GM23338 (cell line): ENCODE measurements around the gene FGFR3. TPM values are rescaled to one million over a fixed set of nuclear protein-coding genes. Genes with fewer than 3 reads are reported as not detected.

Source experiments
- ATAC-seq: fragments of 200-7000 bp; cut with Tn5 transposase; 3 replicates; pipeline ENCODE4 v1.9.1; 2020
- DNase-seq: peaks from one replicate; pipeline ENCODE4 v3.0.0-alpha.2; 2015; ENCODE audit warnings: low spot score
- H2AFZ ChIP-seq: fragments of 200-600 bp; sonication (generic); 2 replicates; pipeline ENCODE4 v1.8.0; 2016; ENCODE audit warnings: antibody characterized with exemption, mild to moderate bottlenecking, moderate library complexity
- H3F3A ChIP-seq: fragments of 200-600 bp; sonication (generic); replicated peaks from 2 replicates; pipeline ENCODE4 v1.8.0; 2017; ENCODE audit warnings: antibody characterized with exemption, mixed run types, low read depth
- H3K27ac ChIP-seq: fragments of 200-600 bp; sonication (generic); 2 replicates; pipeline ENCODE4 v1.6.1; 2016; ENCODE audit warnings: low read depth
- H3K27me3 ChIP-seq: fragments of 200-600 bp; sonication (generic); 2 replicates; pipeline ENCODE4 v1.8.0; 2016; ENCODE audit warnings: mild to moderate bottlenecking, mixed run types, moderate library complexity; ENCODE audit not compliant: insufficient read depth
- H3K36me3 ChIP-seq: fragments of 200-600 bp; sonication (generic); 2 replicates; pipeline ENCODE4 v1.8.0; 2016; ENCODE audit warnings: mild to moderate bottlenecking; ENCODE audit not compliant: insufficient read depth
- H3K4me1 ChIP-seq: fragments of 200-600 bp; sonication (generic); 2 replicates; pipeline ENCODE4 v1.8.0; 2016; ENCODE audit warnings: mild to moderate bottlenecking, moderate library complexity; ENCODE audit not compliant: insufficient read depth
- H3K4me2 ChIP-seq: fragments of 200-600 bp; sonication (generic); 2 replicates; pipeline ENCODE4 v1.7.1; 2017; ENCODE audit warnings: mixed run types
- H3K4me3 ChIP-seq: fragments of 200-600 bp; sonication (generic); 2 replicates; pipeline ENCODE4 v1.6.1; 2016; ENCODE audit warnings: mixed run types
- H3K79me2 ChIP-seq: fragments of 200-600 bp; sonication (generic); replicated peaks from 2 replicates; pipeline ENCODE4 v1.8.0; 2017; ENCODE audit warnings: mild to moderate bottlenecking; ENCODE audit not compliant: insufficient read depth
- H3K9me2 ChIP-seq: fragments of 200-600 bp; sonication (generic); 2 replicates; pipeline ENCODE4 v1.8.0; 2017; ENCODE audit not compliant: insufficient read depth
- H4K20me1 ChIP-seq: fragments of 200-600 bp; sonication (generic); replicated peaks from 2 replicates; pipeline ENCODE4 v1.8.0; 2017; ENCODE audit warnings: mild to moderate bottlenecking; ENCODE audit not compliant: insufficient read depth
- H3K27ac Mint-ChIP-seq: 2 replicates; pipeline ENCODE4 v1.8.0; 2020; ENCODE audit warnings: inconsistent platforms, mild to moderate bottlenecking, moderate library complexity, mixed read lengths
- H3K27me3 Mint-ChIP-seq: 3 replicates; pipeline ENCODE4 v1.8.0; 2022; ENCODE audit warnings: low read depth, mild to moderate bottlenecking, moderate library complexity, mixed read lengths, inconsistent platforms; ENCODE audit not compliant: insufficient read depth, poor library complexity
- H3K36me3 Mint-ChIP-seq: 3 replicates; pipeline ENCODE4 v1.8.0; 2021; ENCODE audit warnings: low read depth, mild to moderate bottlenecking, inconsistent platforms, moderate library complexity, mixed read lengths
- H3K4me1 Mint-ChIP-seq: 3 replicates; pipeline ENCODE4 v1.8.0; 2020; ENCODE audit warnings: mild to moderate bottlenecking, inconsistent platforms, mixed read lengths
- H3K4me3 Mint-ChIP-seq: 3 replicates; pipeline ENCODE4 v1.8.0; 2021; ENCODE audit warnings: moderate library complexity, mild to moderate bottlenecking, inconsistent platforms, mixed read lengths
- H3K9me3 Mint-ChIP-seq: 3 replicates; pipeline ENCODE4 v1.8.0; 2020; ENCODE audit warnings: moderate library complexity, mild to moderate bottlenecking, inconsistent platforms, mixed read lengths
- JUNB ChIP-seq: IDR thresholded peaks from one replicate; pipeline ENCODE4 v1.6.1; 2016; ENCODE audit warnings: antibody characterized with exemption; ENCODE audit not compliant: unreplicated experiment
- STAT1 ChIP-seq: IDR thresholded peaks from one replicate; pipeline ENCODE4 v1.6.1; 2016; ENCODE audit warnings: antibody characterized with exemption; ENCODE audit not compliant: unreplicated experiment
- ZNF114 ChIP-seq: fragments of 250-450 bp; sonication (Bioruptor Pico); IDR thresholded peaks from 2 replicates; pipeline ENCODE4 v1.5.0; 2020; ENCODE audit warnings: mild to moderate bottlenecking, moderate library complexity
- polyA plus RNA-seq: library from polyadenylated mRNA; unstranded; fragments of >200 nt; fragmentation: Nextera tagmentation; extraction: Ambion mirVana; gene quantifications from 2 replicates; pipeline ENCODE4 v1.2.1, GENCODE V29; 2016
- total RNA-seq: library from RNA; depleted of rRNA; stranded (reverse); fragments of >200 nt; shearing (Covaris generic); gene quantifications from 2 replicates; pipeline ENCODE4 v1.2.3, GENCODE V29; 2014
- TF ChIP-seq, protein P1 (sequence below): IDR thresholded peaks from one replicate; pipeline ENCODE4 v1.6.1; 2018; ENCODE audit warnings: antibody characterized with exemption; ENCODE audit not compliant: unreplicated experiment
- TF ChIP-seq, protein P2 (sequence below): IDR thresholded peaks from 2 replicates; pipeline ENCODE4 v1.6.1; 2016; ENCODE audit warnings: antibody characterized with exemption
- TF ChIP-seq, protein P3 (sequence below): fragments of 250-450 bp; sonication (Bioruptor Pico); IDR thresholded peaks from 2 replicates; pipeline ENCODE4 v1.5.0; 2020; ENCODE audit warnings: mild to moderate bottlenecking, moderate library complexity

FGFR3 gene
- total and polyA plus RNA-seq, 2 experiments from 2014 or later = 3.6 to 17.4 TPM

DNA sequence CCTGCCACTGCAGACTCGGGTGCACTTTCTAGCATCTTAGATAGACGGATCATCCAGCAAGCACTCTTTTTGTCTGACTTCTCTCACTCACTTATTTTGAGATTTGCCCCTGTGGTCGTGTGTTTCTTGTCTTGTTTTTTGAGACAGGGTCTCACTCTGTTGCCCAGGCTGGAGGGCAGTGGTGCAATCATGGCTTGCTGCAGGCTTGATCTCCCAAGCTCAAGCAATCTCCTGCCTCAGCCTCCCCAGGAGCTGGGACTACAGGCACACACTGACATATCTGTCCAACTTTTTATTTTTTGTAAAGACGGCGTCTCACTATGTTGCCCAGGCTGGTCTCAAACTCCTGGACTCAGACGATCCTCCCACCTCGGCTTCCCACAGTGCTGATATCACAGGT is 26.7 kb downstream of the FGFR3 start:
- no peaks in the 10 kb centered on the region; the same call in 2 of the 3 replicates for H3K4me1 Mint-ChIP-seq
- Histone ChIP-seq H3K27me3 (no peaks in the 10 kb centered on the region), H3K4me3 (no peak overlapping the region), H4K20me1 (peaks cover 10% of the 10 kb centered on the region), H3K27ac (no peak overlapping the region), H3K36me3 (peaks cover 21% of the 10 kb centered on the region), H3K4me2 (no peak overlapping the region), H2AFZ (no peak overlapping the region), H3K9me2 (no peaks in the 10 kb centered on the region), H3K4me1 (no peaks in the 10 kb centered on the region), H3K79me2 (no peaks in the 10 kb centered on the region), H3F3A (no peaks in the 10 kb centered on the region)
- peaks cover 56% of the 10 kb centered on the region for H3K36me3 Mint-ChIP-seq
- peaks cover 9% of the 10 kb centered on the region for H3K27me3 Mint-ChIP-seq
- no peak for ATAC-seq
- TF ChIP-seq STAT1 = no peak
- TF ChIP-seq, protein P1, sequence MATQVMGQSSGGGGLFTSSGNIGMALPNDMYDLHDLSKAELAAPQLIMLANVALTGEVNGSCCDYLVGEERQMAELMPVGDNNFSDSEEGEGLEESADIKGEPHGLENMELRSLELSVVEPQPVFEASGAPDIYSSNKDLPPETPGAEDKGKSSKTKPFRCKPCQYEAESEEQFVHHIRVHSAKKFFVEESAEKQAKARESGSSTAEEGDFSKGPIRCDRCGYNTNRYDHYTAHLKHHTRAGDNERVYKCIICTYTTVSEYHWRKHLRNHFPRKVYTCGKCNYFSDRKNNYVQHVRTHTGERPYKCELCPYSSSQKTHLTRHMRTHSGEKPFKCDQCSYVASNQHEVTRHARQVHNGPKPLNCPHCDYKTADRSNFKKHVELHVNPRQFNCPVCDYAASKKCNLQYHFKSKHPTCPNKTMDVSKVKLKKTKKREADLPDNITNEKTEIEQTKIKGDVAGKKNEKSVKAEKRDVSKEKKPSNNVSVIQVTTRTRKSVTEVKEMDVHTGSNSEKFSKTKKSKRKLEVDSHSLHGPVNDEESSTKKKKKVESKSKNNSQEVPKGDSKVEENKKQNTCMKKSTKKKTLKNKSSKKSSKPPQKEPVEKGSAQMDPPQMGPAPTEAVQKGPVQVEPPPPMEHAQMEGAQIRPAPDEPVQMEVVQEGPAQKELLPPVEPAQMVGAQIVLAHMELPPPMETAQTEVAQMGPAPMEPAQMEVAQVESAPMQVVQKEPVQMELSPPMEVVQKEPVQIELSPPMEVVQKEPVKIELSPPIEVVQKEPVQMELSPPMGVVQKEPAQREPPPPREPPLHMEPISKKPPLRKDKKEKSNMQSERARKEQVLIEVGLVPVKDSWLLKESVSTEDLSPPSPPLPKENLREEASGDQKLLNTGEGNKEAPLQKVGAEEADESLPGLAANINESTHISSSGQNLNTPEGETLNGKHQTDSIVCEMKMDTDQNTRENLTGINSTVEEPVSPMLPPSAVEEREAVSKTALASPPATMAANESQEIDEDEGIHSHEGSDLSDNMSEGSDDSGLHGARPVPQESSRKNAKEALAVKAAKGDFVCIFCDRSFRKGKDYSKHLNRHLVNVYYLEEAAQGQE = no peak
- no peak for TF ChIP-seq ZNF114
- TF ChIP-seq, protein P2, sequence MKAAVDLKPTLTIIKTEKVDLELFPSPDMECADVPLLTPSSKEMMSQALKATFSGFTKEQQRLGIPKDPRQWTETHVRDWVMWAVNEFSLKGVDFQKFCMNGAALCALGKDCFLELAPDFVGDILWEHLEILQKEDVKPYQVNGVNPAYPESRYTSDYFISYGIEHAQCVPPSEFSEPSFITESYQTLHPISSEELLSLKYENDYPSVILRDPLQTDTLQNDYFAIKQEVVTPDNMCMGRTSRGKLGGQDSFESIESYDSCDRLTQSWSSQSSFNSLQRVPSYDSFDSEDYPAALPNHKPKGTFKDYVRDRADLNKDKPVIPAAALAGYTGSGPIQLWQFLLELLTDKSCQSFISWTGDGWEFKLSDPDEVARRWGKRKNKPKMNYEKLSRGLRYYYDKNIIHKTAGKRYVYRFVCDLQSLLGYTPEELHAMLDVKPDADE = no peak
- no peak for TF ChIP-seq JUNB
- TF ChIP-seq, protein P3, sequence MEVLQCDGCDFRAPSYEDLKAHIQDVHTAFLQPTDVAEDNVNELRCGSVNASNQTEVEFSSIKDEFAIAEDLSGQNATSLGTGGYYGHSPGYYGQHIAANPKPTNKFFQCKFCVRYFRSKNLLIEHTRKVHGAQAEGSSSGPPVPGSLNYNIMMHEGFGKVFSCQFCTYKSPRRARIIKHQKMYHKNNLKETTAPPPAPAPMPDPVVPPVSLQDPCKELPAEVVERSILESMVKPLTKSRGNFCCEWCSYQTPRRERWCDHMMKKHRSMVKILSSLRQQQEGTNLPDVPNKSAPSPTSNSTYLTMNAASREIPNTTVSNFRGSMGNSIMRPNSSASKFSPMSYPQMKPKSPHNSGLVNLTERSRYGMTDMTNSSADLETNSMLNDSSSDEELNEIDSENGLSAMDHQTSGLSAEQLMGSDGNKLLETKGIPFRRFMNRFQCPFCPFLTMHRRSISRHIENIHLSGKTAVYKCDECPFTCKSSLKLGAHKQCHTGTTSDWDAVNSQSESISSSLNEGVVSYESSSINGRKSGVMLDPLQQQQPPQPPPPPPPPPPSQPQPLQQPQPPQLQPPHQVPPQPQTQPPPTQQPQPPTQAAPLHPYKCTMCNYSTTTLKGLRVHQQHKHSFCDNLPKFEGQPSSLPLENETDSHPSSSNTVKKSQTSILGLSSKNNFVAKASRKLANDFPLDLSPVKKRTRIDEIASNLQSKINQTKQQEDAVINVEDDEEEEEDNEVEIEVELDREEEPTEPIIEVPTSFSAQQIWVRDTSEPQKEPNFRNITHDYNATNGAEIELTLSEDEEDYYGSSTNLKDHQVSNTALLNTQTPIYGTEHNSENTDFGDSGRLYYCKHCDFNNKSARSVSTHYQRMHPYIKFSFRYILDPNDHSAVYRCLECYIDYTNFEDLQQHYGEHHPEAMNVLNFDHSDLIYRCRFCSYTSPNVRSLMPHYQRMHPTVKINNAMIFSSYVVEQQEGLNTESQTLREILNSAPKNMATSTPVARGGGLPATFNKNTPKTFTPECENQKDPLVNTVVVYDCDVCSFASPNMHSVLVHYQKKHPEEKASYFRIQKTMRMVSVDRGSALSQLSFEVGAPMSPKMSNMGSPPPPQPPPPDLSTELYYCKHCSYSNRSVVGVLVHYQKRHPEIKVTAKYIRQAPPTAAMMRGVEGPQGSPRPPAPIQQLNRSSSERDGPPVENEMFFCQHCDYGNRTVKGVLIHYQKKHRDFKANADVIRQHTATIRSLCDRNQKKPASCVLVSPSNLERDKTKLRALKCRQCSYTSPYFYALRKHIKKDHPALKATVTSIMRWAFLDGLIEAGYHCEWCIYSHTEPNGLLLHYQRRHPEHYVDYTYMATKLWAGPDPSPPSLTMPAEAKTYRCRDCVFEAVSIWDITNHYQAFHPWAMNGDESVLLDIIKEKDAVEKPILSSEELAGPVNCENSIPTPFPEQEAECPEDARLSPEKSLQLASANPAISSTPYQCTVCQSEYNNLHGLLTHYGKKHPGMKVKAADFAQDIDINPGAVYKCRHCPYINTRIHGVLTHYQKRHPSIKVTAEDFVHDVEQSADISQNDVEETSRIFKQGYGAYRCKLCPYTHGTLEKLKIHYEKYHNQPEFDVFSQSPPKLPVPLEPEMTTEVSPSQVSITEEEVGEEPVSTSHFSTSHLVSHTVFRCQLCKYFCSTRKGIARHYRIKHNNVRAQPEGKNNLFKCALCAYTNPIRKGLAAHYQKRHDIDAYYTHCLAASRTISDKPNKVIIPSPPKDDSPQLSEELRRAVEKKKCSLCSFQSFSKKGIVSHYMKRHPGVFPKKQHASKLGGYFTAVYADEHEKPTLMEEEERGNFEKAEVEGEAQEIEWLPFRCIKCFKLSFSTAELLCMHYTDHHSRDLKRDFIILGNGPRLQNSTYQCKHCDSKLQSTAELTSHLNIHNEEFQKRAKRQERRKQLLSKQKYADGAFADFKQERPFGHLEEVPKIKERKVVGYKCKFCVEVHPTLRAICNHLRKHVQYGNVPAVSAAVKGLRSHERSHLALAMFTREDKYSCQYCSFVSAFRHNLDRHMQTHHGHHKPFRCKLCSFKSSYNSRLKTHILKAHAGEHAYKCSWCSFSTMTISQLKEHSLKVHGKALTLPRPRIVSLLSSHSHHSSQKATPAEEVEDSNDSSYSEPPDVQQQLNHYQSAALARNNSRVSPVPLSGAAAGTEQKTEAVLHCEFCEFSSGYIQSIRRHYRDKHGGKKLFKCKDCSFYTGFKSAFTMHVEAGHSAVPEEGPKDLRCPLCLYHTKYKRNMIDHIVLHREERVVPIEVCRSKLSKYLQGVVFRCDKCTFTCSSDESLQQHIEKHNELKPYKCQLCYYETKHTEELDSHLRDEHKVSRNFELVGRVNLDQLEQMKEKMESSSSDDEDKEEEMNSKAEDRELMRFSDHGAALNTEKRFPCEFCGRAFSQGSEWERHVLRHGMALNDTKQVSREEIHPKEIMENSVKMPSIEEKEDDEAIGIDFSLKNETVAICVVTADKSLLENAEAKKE (CRISPR knock-in tag) = no peak
- no peaks in the 10 kb centered on the region for H3K9me3 Mint-ChIP-seq
- no peak overlapping the region for H3K4me3 Mint-ChIP-seq
- DNase-seq = no peak
- no peak overlapping the region for H3K27ac Mint-ChIP-seq
